ENCODE data around the gene CLN5. TPM values are rescaled to one million over a fixed set of nuclear protein-coding genes. Genes with fewer than 3 reads are reported as not detected.

CLN5 gene
- total RNA-seq = 80.8 TPM
- polyA plus RNA-seq (ENCODE audit: insufficient read depth, low read depth, low replicate concordance) = 59.5 TPM
- long read RNA-seq, donor 1, full-length matches to known transcripts = 12 of 12 reads
- long read RNA-seq, donor 1, partial matches to known transcripts = 0 of 12 reads
- long read RNA-seq, donor 1, other reads (novel, unspliced or antisense) = 0 of 12 reads
- long read RNA-seq, donor 2, full-length matches to known transcripts = 20 of 20 reads
- long read RNA-seq, donor 2, partial matches to known transcripts = 0 of 20 reads
- long read RNA-seq, donor 2, other reads (novel, unspliced or antisense) = 0 of 20 reads
- long read RNA-seq, donor 3, full-length matches to known transcripts = 34 of 47 reads
- long read RNA-seq, donor 3, partial matches to known transcripts = 13 of 47 reads
- long read RNA-seq, donor 3, other reads (novel, unspliced or antisense) = 0 of 47 reads
- long read RNA-seq, donor 4, full-length matches to known transcripts = 17 of 17 reads
- long read RNA-seq, donor 4, partial matches to known transcripts = 0 of 17 reads
- long read RNA-seq, donor 4, other reads (novel, unspliced or antisense) = 0 of 17 reads
- long read RNA-seq, donor 5, full-length matches to known transcripts = 3 of 3 reads
- long read RNA-seq, donor 5, partial matches to known transcripts = 0 of 3 reads
- long read RNA-seq, donor 5, other reads (novel, unspliced or antisense) = 0 of 3 reads
- long read RNA-seq, donor 6, full-length matches to known transcripts = 23 of 23 reads
- long read RNA-seq, donor 6, partial matches to known transcripts = 0 of 23 reads
- long read RNA-seq, donor 6, other reads (novel, unspliced or antisense) = 0 of 23 reads
- long read RNA-seq, donor 7, full-length matches to known transcripts = 89 of 91 reads
- long read RNA-seq, donor 7, partial matches to known transcripts = 1 of 91 reads
- long read RNA-seq, donor 7, other reads (novel, unspliced or antisense) = 1 of 91 reads
- long read RNA-seq, donor 8, full-length matches to known transcripts = 17 of 17 reads
- long read RNA-seq, donor 8, partial matches to known transcripts = 0 of 17 reads
- long read RNA-seq, donor 8, other reads (novel, unspliced or antisense) = 0 of 17 reads
- long read RNA-seq, donor 9, full-length matches to known transcripts = 15 of 15 reads
- long read RNA-seq, donor 9, partial matches to known transcripts = 0 of 15 reads
- long read RNA-seq, donor 9, other reads (novel, unspliced or antisense) = 0 of 15 reads
- long read RNA-seq, donor 10, full-length matches to known transcripts = 22 of 22 reads
- long read RNA-seq, donor 10, partial matches to known transcripts = 0 of 22 reads
- long read RNA-seq, donor 10, other reads (novel, unspliced or antisense) = 0 of 22 reads

DNA sequence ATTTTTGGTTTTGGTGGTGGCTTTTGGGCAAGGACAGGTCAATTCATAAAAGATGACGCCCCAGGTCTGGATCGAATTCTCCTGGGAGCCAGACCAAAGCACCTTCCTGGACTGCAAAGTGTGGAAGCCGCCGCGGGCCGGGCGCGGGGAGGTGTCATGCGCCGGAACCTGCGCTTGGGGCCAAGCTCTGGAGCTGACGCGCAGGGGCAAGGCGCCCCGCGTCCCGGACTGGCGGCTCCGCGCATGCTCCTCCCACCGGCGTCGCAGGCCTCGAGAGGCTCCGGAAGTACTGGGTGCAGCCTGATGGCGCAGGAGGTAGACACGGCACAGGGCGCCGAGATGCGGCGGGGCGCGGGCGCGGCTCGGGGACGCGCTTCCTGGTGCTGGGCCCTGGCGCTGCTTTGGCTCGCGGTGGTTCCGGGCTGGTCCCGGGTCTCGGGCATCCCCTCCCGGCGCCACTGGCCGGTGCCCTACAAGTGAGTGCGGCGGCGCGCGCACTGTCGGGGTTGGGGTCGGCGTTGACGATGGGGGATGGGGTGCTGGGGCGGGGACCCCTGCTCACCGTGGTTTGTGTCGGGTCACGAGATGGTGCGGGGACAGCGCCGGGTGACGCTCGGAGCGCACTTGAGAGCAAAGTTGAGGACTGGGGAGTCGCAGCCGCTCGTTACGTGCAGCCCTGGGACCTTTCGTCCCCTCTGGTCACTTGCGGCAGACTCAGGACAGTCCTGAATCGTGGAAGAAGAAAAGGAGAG lies at the start of gene CLN5:
Gene CLN5, plus strand, starts transcription at position 286 of the 752 bp plus-strand sequence. Its CDS starts 18 bp downstream, at position 304.
- Histone ChIP-seq H3K27me3 (ENCODE audit: control insufficient read depth, insufficient read depth, low read length) (no peaks in the 10 kb centered on the region), H3K4me1 (ENCODE audit: control insufficient read depth in 2 of 3, insufficient read depth in 2 of 3, low read depth in 1 of 3, low read length in 3 of 3) (peaks cover 0 to 8% (median 2%) of the 10 kb centered on the region in 3 donors), H3K27ac (ENCODE audit: low read depth in 2 of 2, low read length in 2 of 2) (peak within 1 kb of the TSS; percentile 89 to 94), H3K9me3 (ENCODE audit: control insufficient read depth in 2 of 3, insufficient read depth in 1 of 3, low read length in 3 of 3) (no peaks in the 10 kb centered on the region), H3K4me3 (ENCODE audit: low read length in 3 of 3) (peak within 1 kb of the TSS; percentile 93 to 96 (median 94)), H3K36me3 (ENCODE audit: control insufficient read depth in 2 of 3, insufficient read depth in 3 of 3, low read length in 3 of 3) (peaks cover 0 to 2% (median 0%) of the 10 kb centered on the region in 3 donors), H3K9ac (ENCODE audit: low read length in 3 of 3) (peak within 1 kb of the TSS; percentile 90 to 96 (median 93))
- TF ChIP-seq, protein P1, sequence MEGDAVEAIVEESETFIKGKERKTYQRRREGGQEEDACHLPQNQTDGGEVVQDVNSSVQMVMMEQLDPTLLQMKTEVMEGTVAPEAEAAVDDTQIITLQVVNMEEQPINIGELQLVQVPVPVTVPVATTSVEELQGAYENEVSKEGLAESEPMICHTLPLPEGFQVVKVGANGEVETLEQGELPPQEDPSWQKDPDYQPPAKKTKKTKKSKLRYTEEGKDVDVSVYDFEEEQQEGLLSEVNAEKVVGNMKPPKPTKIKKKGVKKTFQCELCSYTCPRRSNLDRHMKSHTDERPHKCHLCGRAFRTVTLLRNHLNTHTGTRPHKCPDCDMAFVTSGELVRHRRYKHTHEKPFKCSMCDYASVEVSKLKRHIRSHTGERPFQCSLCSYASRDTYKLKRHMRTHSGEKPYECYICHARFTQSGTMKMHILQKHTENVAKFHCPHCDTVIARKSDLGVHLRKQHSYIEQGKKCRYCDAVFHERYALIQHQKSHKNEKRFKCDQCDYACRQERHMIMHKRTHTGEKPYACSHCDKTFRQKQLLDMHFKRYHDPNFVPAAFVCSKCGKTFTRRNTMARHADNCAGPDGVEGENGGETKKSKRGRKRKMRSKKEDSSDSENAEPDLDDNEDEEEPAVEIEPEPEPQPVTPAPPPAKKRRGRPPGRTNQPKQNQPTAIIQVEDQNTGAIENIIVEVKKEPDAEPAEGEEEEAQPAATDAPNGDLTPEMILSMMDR (IDR thresholded peaks at IDR 0.05; ENCODE audit: borderline replicate concordance, extremely low read depth, insufficient read depth) = peak; percentile 8
- FAIRE-seq = no peak
- DNase-seq = peak; percentile 92 to 99 (median 95)
- intact Hi-C loops (cut with DNase I) = no loop called here

DNA sequence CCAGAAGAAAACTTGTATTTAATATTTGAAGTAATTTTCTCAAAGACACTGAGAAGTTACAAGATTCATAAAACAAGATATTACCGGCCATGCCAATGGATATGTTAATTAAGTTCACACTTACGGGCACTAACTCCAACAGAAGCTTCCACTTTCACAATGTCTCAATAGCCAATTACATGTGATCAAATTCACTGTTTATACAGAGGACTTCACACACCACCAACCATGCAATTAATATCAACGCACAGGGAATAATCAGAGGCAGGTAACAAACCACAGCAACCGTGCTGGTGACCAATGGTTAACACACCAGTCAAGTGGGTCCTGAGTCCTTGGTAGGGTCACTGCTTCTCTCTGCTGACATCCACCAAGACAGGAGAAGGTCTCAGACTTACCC lies 49.5 kb upstream of the CLN5 start:
- H3K9ac ChIP-seq (ENCODE audit: low read length in 3 of 3) = no peak overlapping the region
- intact Hi-C loops (cut with DNase I) = no loop called here
- H3K4me1 ChIP-seq (ENCODE audit: control insufficient read depth in 2 of 3, insufficient read depth in 2 of 3, low read depth in 1 of 3, low read length in 3 of 3) = no peaks in the 10 kb centered on the region
- no peaks in the 10 kb centered on the region for H3K27me3 ChIP-seq (ENCODE audit: control insufficient read depth, insufficient read depth, low read length)
- H3K27ac ChIP-seq (ENCODE audit: low read depth in 2 of 2, low read length in 2 of 2) = no peak overlapping the region
- H3K9me3 ChIP-seq (ENCODE audit: control insufficient read depth in 2 of 3, insufficient read depth in 1 of 3, low read length in 3 of 3) = no peaks in the 10 kb centered on the region
- no peak for FAIRE-seq
- no peaks in the 10 kb centered on the region for H3K36me3 ChIP-seq (ENCODE audit: control insufficient read depth in 2 of 3, insufficient read depth in 3 of 3, low read length in 3 of 3)
- no peak overlapping the region for H3K4me3 ChIP-seq (ENCODE audit: low read length in 3 of 3)
- TF ChIP-seq, protein P1 (IDR thresholded peaks at IDR 0.05; ENCODE audit: borderline replicate concordance, extremely low read depth, insufficient read depth) = no peak
- DNase-seq = no peak

DNA sequence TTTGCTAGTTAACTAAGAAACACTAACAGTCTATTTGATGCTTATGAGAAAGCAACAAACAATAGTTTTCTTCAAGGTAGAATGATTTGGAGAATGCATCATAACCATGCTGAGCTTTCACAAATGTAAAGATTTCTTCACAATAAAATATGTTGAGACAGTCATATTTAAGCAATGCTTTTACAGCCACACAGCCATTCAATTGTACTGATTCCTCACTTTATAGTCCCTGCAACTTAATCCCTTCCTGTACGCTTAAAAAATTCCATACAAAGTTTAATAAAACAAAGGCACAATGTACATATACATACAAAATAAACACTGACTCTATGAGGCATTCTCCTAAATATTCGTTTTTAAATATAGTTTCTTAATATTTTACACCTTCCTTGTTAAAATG lies 48.2 kb upstream of the CLN5 start:
- no peak overlapping the region for H3K4me3 ChIP-seq (ENCODE audit: low read length in 3 of 3)
- H3K9ac ChIP-seq (ENCODE audit: low read length in 3 of 3) = no peak overlapping the region
- no peak for DNase-seq
- no peaks in the 10 kb centered on the region for H3K27me3 ChIP-seq (ENCODE audit: control insufficient read depth, insufficient read depth, low read length)
- H3K4me1 ChIP-seq (ENCODE audit: control insufficient read depth in 2 of 3, insufficient read depth in 2 of 3, low read depth in 1 of 3, low read length in 3 of 3) = no peaks in the 10 kb centered on the region
- TF ChIP-seq, protein P1 (IDR thresholded peaks at IDR 0.05; ENCODE audit: borderline replicate concordance, extremely low read depth, insufficient read depth) = no peak
- H3K9me3 ChIP-seq (ENCODE audit: control insufficient read depth in 2 of 3, insufficient read depth in 1 of 3, low read length in 3 of 3) = no peaks in the 10 kb centered on the region
- H3K36me3 ChIP-seq (ENCODE audit: control insufficient read depth in 2 of 3, insufficient read depth in 3 of 3, low read length in 3 of 3) = no peaks in the 10 kb centered on the region
- no peak for FAIRE-seq
- intact Hi-C loops (cut with DNase I) = no loop called here
- no peak overlapping the region for H3K27ac ChIP-seq (ENCODE audit: low read depth in 2 of 2, low read length in 2 of 2)
